SK-MEL-5 (cell line): ENCODE results near the gene CHRD. TPM values are rescaled to one million over a fixed set of nuclear protein-coding genes. Genes with fewer than 3 reads are reported as not detected.
"Not testable (repeated sequence)": the region's sequence is repeated elsewhere in the genome, so short reads cannot be mapped to it uniquely, and the experiment has no call there.

Experiments
- DNase-seq: peaks from one replicate; pipeline ENCODE4 v3.0.0-alpha.2; 2016; ENCODE audit warnings: low read depth, low spot score
- in situ Hi-C: cut with HindIII; loops from 2 replicates; pipeline ENCODE4 v1.10.0; 2016; ENCODE audit warnings: low sequenced_read_pairs, high pct_unique_total_duplicates, low pct_unique_long_range_greater_than_20kb
- polyA plus RNA-seq, 2 experiments: library from polyadenylated mRNA; depleted of rRNA; stranded (reverse); fragments of >200 nt; gene quantifications; 2 replicates each; pipeline ENCODE4 v1.2.3, GENCODE V29; 2015
- total RNA-seq: library from RNA; depleted of rRNA; stranded (reverse); fragments of >200 nt; shearing (Covaris generic); gene quantifications from 2 replicates; pipeline ENCODE4 v1.2.3, GENCODE V29; 2014; rRNA removed

Gene CHRD
- total RNA-seq, result 2.8 and 2.9 TPM in 2 replicates
- polyA plus RNA-seq (2015; cell fraction: cytosol; rRNA removed), result 6.8 and 14.3 TPM in 2 replicates
- 29.3 and 39.9 TPM in 2 replicates for polyA plus RNA-seq (2015; cell fraction: nucleus; rRNA removed)

- no peak for DNase-seq
- in situ Hi-C loops, result no loop called here
Measured at GRCh38 chr3:184379358-184380184, at the start of gene CHRD. Gene CHRD (plus strand): TSS chr3:184380054. CDS start chr3:184380319, 265 bp downstream.

GRCh38 chr3:184332370-184333090 lies 47.3 kb upstream of the CHRD start:
- in situ Hi-C loops, result no loop called here
- DNase-seq, result no peak

- in situ Hi-C loops, result no loop called here
- DNase-seq, result no peak
Measured at GRCh38 chr3:184333190-184333589, 46.7 kb upstream of the CHRD start.

- in situ Hi-C loops, result no loop called here
- DNase-seq, result no peak
Measured at GRCh38 chr3:184333700-184334099, 46.2 kb upstream of the CHRD start.

GRCh38 chr3:184334470-184335158 lies 45.2 kb upstream of the CHRD start:
- in situ Hi-C loops, result no loop called here
- DNase-seq, result no peak

GRCh38 chr3:184335291-184335660 lies 44.6 kb upstream of the CHRD start:
- DNase-seq, result no peak

GRCh38 chr3:184335661-184336546 lies 44.0 kb upstream of the CHRD start:
- in situ Hi-C loops, result no loop called here
- peak; percentile 70 for DNase-seq

More at GRCh38 chr3:184335291-184335660, 44.6 kb upstream of the CHRD start:
- in situ Hi-C loops, result no loop called here

GRCh38 chr3:184336547-184337398 lies 43.1 kb upstream of the CHRD start:
- in situ Hi-C loops, result no loop called here
- peak; percentile 76 for DNase-seq

GRCh38 chr3:184337399-184337714 lies 42.5 kb upstream of the CHRD start, which contains the start of gene FAM131A:
Gene FAM131A (plus strand): TSS chr3:184337600. CDS start chr3:184337631, 31 bp downstream.
- no peak for DNase-seq
- in situ Hi-C loops, result no loop called here

- in situ Hi-C loops, result no loop called here
- no peak for DNase-seq
Measured at GRCh38 chr3:184337981-184338380, 41.9 kb upstream of the CHRD start.

GRCh38 chr3:184338511-184338945 lies 41.3 kb upstream of the CHRD start:
- in situ Hi-C loops, result no loop called here

GRCh38 chr3:184339001-184339400 lies 40.9 kb upstream of the CHRD start:
- in situ Hi-C loops, result no loop called here

More at GRCh38 chr3:184338511-184338945, 41.3 kb upstream of the CHRD start:
- no peak for DNase-seq

GRCh38 chr3:184339451-184340135 lies 40.3 kb upstream of the CHRD start:
- in situ Hi-C loops, DNase-seq: not testable (repeated sequence)

More at GRCh38 chr3:184339001-184339400, 40.9 kb upstream of the CHRD start:
- DNase-seq, result no peak

GRCh38 chr3:184341925-184342324 lies 37.9 kb upstream of the CHRD start:
- in situ Hi-C loops, result no loop called here
- DNase-seq, result no peak

GRCh38 chr3:184343200-184343876 lies 36.5 kb upstream of the CHRD start:
- in situ Hi-C loops, result no loop called here
- DNase-seq, result no peak
